H9 (cell line): ENCODE data around the gene TTC31. TPM values are rescaled to one million over a fixed set of nuclear protein-coding genes. Genes with fewer than 3 reads are reported as not detected.

Experiments
- DNase-seq: peaks from one replicate; pipeline ENCODE4 v3.0.0-alpha.2; 2017
- H2AFZ ChIP-seq: one replicate; pipeline ENCODE4 v1.6.1; 2013; ENCODE audit warnings: mild to moderate bottlenecking, low read length, control low read depth, moderate library complexity
- H2AK5ac ChIP-seq: 2 replicates; pipeline ENCODE4 v1.6.1; 2013; ENCODE audit warnings: low read length, control low read depth, mixed read lengths; ENCODE audit not compliant: insufficient read length
- H2BK120ac ChIP-seq: one replicate; pipeline ENCODE4 v1.6.1; 2013; ENCODE audit warnings: low read depth, mild to moderate bottlenecking, low read length, control low read depth, inconsistent platforms; ENCODE audit not compliant: poor library complexity, severe bottlenecking
- H2BK12ac ChIP-seq: 2 replicates; pipeline ENCODE4 v1.6.1; 2013; ENCODE audit warnings: low read length, control low read depth, mixed read lengths, low read depth; ENCODE audit not compliant: insufficient read length
- H2BK15ac ChIP-seq: 2 replicates; pipeline ENCODE4 v1.6.1; 2013; ENCODE audit warnings: low read depth, low read length, control low read depth
- H2BK20ac ChIP-seq: one replicate; pipeline ENCODE4 v1.6.1; 2013; ENCODE audit warnings: low read depth, mild to moderate bottlenecking, low read length, control low read depth, inconsistent platforms; ENCODE audit not compliant: poor library complexity, severe bottlenecking
- H2BK5ac ChIP-seq: 2 replicates; pipeline ENCODE4 v1.6.1; 2013; ENCODE audit warnings: low read length, control low read depth, mixed read lengths; ENCODE audit not compliant: insufficient read length
- H3K14ac ChIP-seq: 2 replicates; pipeline ENCODE4 v1.6.1; 2013; ENCODE audit warnings: low read length, control low read depth; ENCODE audit not compliant: insufficient read depth
- H3K18ac ChIP-seq: 2 replicates; pipeline ENCODE4 v1.6.1; 2013; ENCODE audit warnings: low read depth, mild to moderate bottlenecking, mixed read lengths, low read length, control low read depth; ENCODE audit not compliant: insufficient read length
- H3K23ac ChIP-seq: 2 replicates; pipeline ENCODE4 v1.6.1; 2013; ENCODE audit warnings: low read length, control low read depth, mixed read lengths, low read depth; ENCODE audit not compliant: insufficient read length
- H3K23me2 ChIP-seq: 2 replicates; pipeline ENCODE4 v1.6.1; 2013; ENCODE audit warnings: low read depth, mild to moderate bottlenecking, mixed read lengths, low read length, control low read depth; ENCODE audit not compliant: insufficient read length, poor library complexity, severe bottlenecking
- H3K27ac ChIP-seq: 2 replicates; pipeline ENCODE4 v1.5.1; 2013; ENCODE audit warnings: low read length, control low read depth, mixed read lengths, low read depth; ENCODE audit not compliant: insufficient read length
- H3K27me3 ChIP-seq: 2 replicates; pipeline ENCODE4 v1.6.1; 2013; ENCODE audit warnings: low read length, control low read depth, inconsistent platforms; ENCODE audit not compliant: insufficient read depth
- H3K4ac ChIP-seq: 2 replicates; pipeline ENCODE4 v1.6.1; 2013; ENCODE audit warnings: low read depth, mild to moderate bottlenecking, control low read depth, inconsistent platforms, low read length, moderate library complexity
- H3K4me1 ChIP-seq: 2 replicates; pipeline ENCODE4 v1.6.1; 2013; ENCODE audit warnings: low read length, control low read depth, inconsistent platforms; ENCODE audit not compliant: insufficient read depth
- H3K4me2 ChIP-seq: 2 replicates; pipeline ENCODE4 v1.6.1; 2013; ENCODE audit warnings: low read length, control low read depth, mixed read lengths; ENCODE audit not compliant: insufficient read length, insufficient read depth
- H3K56ac ChIP-seq: 2 replicates; pipeline ENCODE4 v1.6.1; 2013; ENCODE audit warnings: low read depth, mild to moderate bottlenecking, mixed read lengths, low read length, control low read depth; ENCODE audit not compliant: insufficient read length
- H3K79me1 ChIP-seq: 2 replicates; pipeline ENCODE4 v1.6.1; 2013; ENCODE audit warnings: low read depth, mild to moderate bottlenecking, moderate library complexity, low read length, control low read depth, inconsistent platforms; ENCODE audit not compliant: insufficient read depth, poor library complexity, severe bottlenecking
- H3K79me2 ChIP-seq: 2 replicates; pipeline ENCODE4 v1.6.1; 2013; ENCODE audit warnings: low read length, control low read depth, inconsistent platforms; ENCODE audit not compliant: insufficient read depth
- H3K9ac ChIP-seq: 2 replicates; pipeline ENCODE4 v1.6.1; 2013; ENCODE audit warnings: low read length, control low read depth, mixed read lengths; ENCODE audit not compliant: insufficient read length; ENCODE audit errors: extremely low read depth
- H3K9me3 ChIP-seq: one replicate; pipeline ENCODE4 v1.6.1; 2013; ENCODE audit warnings: low read depth, low read length, inconsistent platforms; ENCODE audit not compliant: control insufficient read depth
- H3T11ph ChIP-seq: one replicate; pipeline ENCODE4 v1.6.1; 2013; ENCODE audit warnings: mild to moderate bottlenecking, low read length, control low read depth, inconsistent platforms
- H4K20me1 ChIP-seq: one replicate; pipeline ENCODE4 v1.6.1; 2013; ENCODE audit not compliant: control insufficient read depth, insufficient read length, insufficient read depth
- H4K5ac ChIP-seq: 2 replicates; pipeline ENCODE4 v1.6.1; 2013; ENCODE audit warnings: low read depth, mild to moderate bottlenecking, mixed read lengths, low read length, control low read depth; ENCODE audit not compliant: insufficient read length
- H4K8ac ChIP-seq: replicated peaks from 2 replicates; pipeline ENCODE4 v1.6.1; 2013; ENCODE audit warnings: low read length, control low read depth, mixed read lengths, low read depth; ENCODE audit not compliant: insufficient read length
- H4K91ac ChIP-seq: 2 replicates; pipeline ENCODE4 v1.6.1; 2013; ENCODE audit warnings: low read depth, mild to moderate bottlenecking, moderate library complexity, mixed read lengths, low read length, control low read depth; ENCODE audit not compliant: insufficient read length
- H3K27ac Mint-ChIP-seq, 3 experiments: 2 replicates in 2 of 3; 3 replicates in 1 of 3; pipeline ENCODE4 v1.8.0; 2020 to 2021; ENCODE audit warnings: mixed read lengths in 3 of 3, mild to moderate bottlenecking in 1 of 3, moderate library complexity in 1 of 3
- H3K27me3 Mint-ChIP-seq: 2 replicates; pipeline ENCODE4 v1.8.0; 2021; ENCODE audit warnings: low read depth, mild to moderate bottlenecking, moderate library complexity, mixed read lengths
- H3K36me3 Mint-ChIP-seq, 3 experiments: 2 replicates in 2 of 3; 3 replicates in 1 of 3; pipeline ENCODE4 v1.8.0; 2020 to 2021; ENCODE audit warnings: low read depth in 3 of 3, mixed read lengths in 3 of 3; ENCODE audit not compliant: insufficient read depth in 1 of 3
- H3K4me1 Mint-ChIP-seq, 2 experiments: 2 replicates each; pipeline ENCODE4 v1.8.0; 2020; ENCODE audit warnings: mixed read lengths in 2 of 2
- H3K4me3 Mint-ChIP-seq, 2 experiments: 2 replicates in 1 of 2; 3 replicates in 1 of 2; pipeline ENCODE4 v1.8.0; 2020 to 2021; ENCODE audit warnings: mild to moderate bottlenecking in 2 of 2, mixed read lengths in 2 of 2, moderate library complexity in 1 of 2
- H3K9me3 Mint-ChIP-seq, 2 experiments: 2 replicates in 1 of 2; 3 replicates in 1 of 2; pipeline ENCODE4 v1.8.0; 2020; ENCODE audit warnings: mild to moderate bottlenecking in 2 of 2, mixed read lengths in 2 of 2, moderate library complexity in 1 of 2
- WGBS: extraction: QIAGEN DNeasy Blood & Tissue Kit; methylation state at CpG from one replicate; pipeline ENCODE4 v1.1.7; 2013; ENCODE audit warnings: missing lambda C conversion rate, low lambda C conversion rate, mixed read lengths; ENCODE audit not compliant: insufficient read length; ENCODE audit errors: extremely low coverage; 5-methylcytosine and 5-hydroxymethylcytosine counted together
- total RNA-seq: library from RNA; stranded (reverse); gene quantifications from 2 replicates; pipeline ENCODE4 v1.2.1, GENCODE V29; 2021
- TF ChIP-seq, protein P1 (sequence below): fragments of 200-600 bp; sonication (generic); conservative IDR thresholded peaks from 3 replicates; pipeline ENCODE4 v1.8.0; 2021; ENCODE audit warnings: antibody characterized with exemption, mild to moderate bottlenecking

The TTC31 gene
- total RNA-seq, 1 experiment from 2014 or later = 33.3 TPM

DNA sequence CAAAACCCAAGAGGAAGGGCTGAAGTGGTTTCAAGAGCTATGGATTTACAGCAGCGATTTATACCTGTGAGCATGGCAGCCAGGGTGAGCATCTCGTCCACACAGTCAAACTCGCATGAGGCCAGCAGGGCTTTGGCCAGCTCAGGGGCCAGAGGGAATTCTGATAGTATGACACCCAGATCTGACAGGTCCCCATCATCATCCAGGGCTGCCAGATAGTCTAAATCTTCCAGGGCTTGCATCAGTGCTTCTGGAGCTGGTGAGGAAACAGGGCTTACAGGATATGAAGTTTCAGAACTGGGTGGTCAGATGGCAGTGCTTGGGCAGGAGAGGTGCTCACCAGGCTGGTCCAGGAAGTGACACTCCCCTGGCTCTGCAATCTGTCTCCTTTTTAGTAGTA lies 39.6 kb downstream of the TTC31 start:
- Histone ChIP-seq H4K20me1 (no peaks in the 10 kb centered on the region), H4K91ac (no peak overlapping the region), H3K18ac (no peak overlapping the region), H2BK15ac (no peak overlapping the region), H3K23me2 (no peaks in the 10 kb centered on the region), H3K4me1 (no peaks in the 10 kb centered on the region), H3K56ac (no peak overlapping the region), H3K23ac (no peak overlapping the region), H3K79me2 (no peaks in the 10 kb centered on the region), H3K4ac (no peak overlapping the region), H2BK20ac (no peak overlapping the region), H2AK5ac (no peak overlapping the region), H3K79me1 (no peaks in the 10 kb centered on the region), H3T11ph (no peak overlapping the region), H3K4me2 (no peak overlapping the region), H2BK120ac (no peak overlapping the region), H3K9ac (no peak overlapping the region), H2BK5ac (no peak overlapping the region), H2BK12ac (no peak overlapping the region), H3K9me3 (no peaks in the 10 kb centered on the region), H2AFZ (no peak overlapping the region), H4K8ac (no peak overlapping the region), H3K27ac (no peak overlapping the region), H3K14ac (no peak overlapping the region), H4K5ac (no peak overlapping the region), H3K27me3 (peaks cover 26% of the 10 kb centered on the region; the same call in 1 of the 2 replicates)
- Mint-ChIP-seq H3K4me3 (no peak overlapping the region), H3K9me3 (no peaks in the 10 kb centered on the region), H3K36me3 (peaks cover 15 to 19% (median 17%) of the 10 kb centered on the region in 3 experiments), H3K27me3 (peaks cover 60% of the 10 kb centered on the region), H3K4me1 (peaks cover 0 to 9% of the 10 kb centered on the region in 2 experiments; a peak in 1 of 4 replicates), H3K27ac (no peak overlapping the region)
- WGBS = no CpG with 5 or more reads among the region's 3 CpGs
- TF ChIP-seq, protein P1, sequence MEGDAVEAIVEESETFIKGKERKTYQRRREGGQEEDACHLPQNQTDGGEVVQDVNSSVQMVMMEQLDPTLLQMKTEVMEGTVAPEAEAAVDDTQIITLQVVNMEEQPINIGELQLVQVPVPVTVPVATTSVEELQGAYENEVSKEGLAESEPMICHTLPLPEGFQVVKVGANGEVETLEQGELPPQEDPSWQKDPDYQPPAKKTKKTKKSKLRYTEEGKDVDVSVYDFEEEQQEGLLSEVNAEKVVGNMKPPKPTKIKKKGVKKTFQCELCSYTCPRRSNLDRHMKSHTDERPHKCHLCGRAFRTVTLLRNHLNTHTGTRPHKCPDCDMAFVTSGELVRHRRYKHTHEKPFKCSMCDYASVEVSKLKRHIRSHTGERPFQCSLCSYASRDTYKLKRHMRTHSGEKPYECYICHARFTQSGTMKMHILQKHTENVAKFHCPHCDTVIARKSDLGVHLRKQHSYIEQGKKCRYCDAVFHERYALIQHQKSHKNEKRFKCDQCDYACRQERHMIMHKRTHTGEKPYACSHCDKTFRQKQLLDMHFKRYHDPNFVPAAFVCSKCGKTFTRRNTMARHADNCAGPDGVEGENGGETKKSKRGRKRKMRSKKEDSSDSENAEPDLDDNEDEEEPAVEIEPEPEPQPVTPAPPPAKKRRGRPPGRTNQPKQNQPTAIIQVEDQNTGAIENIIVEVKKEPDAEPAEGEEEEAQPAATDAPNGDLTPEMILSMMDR = no peak
- no peak for DNase-seq
